Sigmoid colon (tissue), 4 donors: ENCODE data around the gene UBE2E2.

Experiments used
- CTCF ChIP-seq, 4 experiments: fragments of 450-650 bp in 3 of 4; fragments of 200-600 bp in 1 of 4; IDR thresholded peaks; one replicate each; pipeline ENCODE4 v1.5.1; 2016 to 2019; ENCODE audit warnings: antibody characterized with exemption in 4 of 4, mild to moderate bottlenecking in 3 of 4, moderate library complexity in 2 of 4
- EP300 ChIP-seq, 4 donors: sonication (generic); formaldehyde crosslinking; IDR thresholded peaks; one replicate each; pipeline ENCODE4 v1.6.1; 2017; ENCODE audit warnings: antibody characterized with exemption in 4 of 4
- POLR2A ChIP-seq, 2 donors: fragments of 450-650 bp; IDR thresholded peaks; one replicate each; pipeline ENCODE4 v1.6.1; 2016; ENCODE audit warnings: antibody characterized with exemption in 2 of 2, mild to moderate bottlenecking in 2 of 2, moderate library complexity in 2 of 2

DNA sequence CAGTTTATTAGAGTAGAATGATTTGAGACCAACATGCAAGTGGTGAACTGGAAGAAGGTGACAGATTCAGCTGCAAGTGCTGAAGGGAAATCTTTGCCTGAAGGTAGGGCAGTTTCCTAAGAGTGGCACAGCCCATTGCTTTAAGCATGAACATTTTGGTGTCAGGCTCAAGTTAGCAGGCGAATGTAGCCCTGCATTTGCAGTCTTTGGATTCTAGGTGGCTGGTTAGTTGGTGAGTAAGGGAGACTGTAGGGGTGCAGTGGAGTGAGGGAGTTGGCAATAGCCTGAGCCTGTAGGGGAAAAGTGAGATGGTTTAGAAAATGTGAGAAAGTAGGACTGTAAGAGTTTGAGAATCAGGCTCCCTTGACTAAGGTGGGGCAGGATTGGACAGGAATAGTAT lies 29.7 kb downstream of the UBE2E2 start:
- TF ChIP-seq POLR2A (IDR thresholded peaks at IDR 0.05) (no peak), CTCF (IDR thresholded peaks at IDR 0.05) (no peak), EP300 (IDR thresholded peaks at IDR 0.05) (no peak)
